Caco-2 (cell line): ENCODE data around the gene PRR19. TPM values are rescaled to one million over a fixed set of nuclear protein-coding genes. Genes with fewer than 3 reads are reported as not detected.

Source experiments
- BruUV-seq: library from RNA; stranded (reverse); fragments of 400-500 nt; replicated peaks from 2 replicates; lab custom pipeline; 2021; lab: Mats Ljungman, UMichigan
- CTCF ChIA-PET: fragments of 300-600 bp; sonication (Branson Sonifier 250); formaldehyde crosslinking; loops from one replicate; lab custom pipeline; 2022; ENCODE audit warnings: antibody characterized with exemption; lab: Charles Lee
- POLR2A ChIA-PET: fragments of 300-600 bp; sonication (Branson Sonifier 250); formaldehyde crosslinking; loops from one replicate; lab custom pipeline; 2022; ENCODE audit warnings: antibody characterized with exemption; lab: Charles Lee
- DNase-seq, 2 experiments: peaks; one replicate each; pipeline versions ENCODE4 v3.0.0 to v3.0.0-alpha.2; 2020 to 2022
- H3K27me3 ChIP-seq: replicated peaks from 2 replicates; pipeline ENCODE4 v1.6.0; 2011; ENCODE audit warnings: low read length; ENCODE audit not compliant: control insufficient read depth, insufficient read depth
- H3K36me3 ChIP-seq: 2 replicates; pipeline ENCODE4 v1.5.1; 2011; ENCODE audit warnings: low read length; ENCODE audit not compliant: control insufficient read depth, insufficient read depth
- H3K4me1 ChIP-seq: fragments of 250-450 bp; sonication (Bioruptor Pico); 2 replicates; pipeline ENCODE4 v1.5.1; 2020; ENCODE audit warnings: mild to moderate bottlenecking
- H3K4me3 ChIP-seq: 2 replicates; pipeline ENCODE4 v1.5.1; 2011; ENCODE audit warnings: low read depth, mild to moderate bottlenecking, control low read depth, low read length
- H3K9me3 ChIP-seq: fragments of 250-450 bp; sonication (Bioruptor Pico); 2 replicates; pipeline ENCODE4 v1.5.1; 2020; ENCODE audit warnings: mild to moderate bottlenecking, moderate library complexity
- H3K27ac Mint-ChIP-seq: one replicate; pipeline ENCODE4 v1.8.0; 2022; ENCODE audit warnings: mixed read lengths; ENCODE audit not compliant: unreplicated experiment
- H3K27me3 Mint-ChIP-seq: one replicate; pipeline ENCODE4 v1.8.0; 2022; ENCODE audit warnings: mixed read lengths; ENCODE audit not compliant: insufficient read depth, unreplicated experiment
- H3K36me3 Mint-ChIP-seq: one replicate; pipeline ENCODE4 v1.8.0; 2022; ENCODE audit warnings: mild to moderate bottlenecking, mixed read lengths; ENCODE audit not compliant: insufficient read depth, unreplicated experiment
- H3K4me1 Mint-ChIP-seq: one replicate; pipeline ENCODE4 v1.8.0; 2022; ENCODE audit warnings: low read depth, mixed read lengths; ENCODE audit not compliant: unreplicated experiment
- H3K4me3 Mint-ChIP-seq: one replicate; pipeline ENCODE4 v1.8.0; 2022; ENCODE audit warnings: mild to moderate bottlenecking, moderate library complexity, mixed read lengths; ENCODE audit not compliant: unreplicated experiment
- H3K9me3 Mint-ChIP-seq: one replicate; pipeline ENCODE4 v1.8.0; 2022; ENCODE audit warnings: mixed read lengths; ENCODE audit not compliant: unreplicated experiment
- intact Hi-C: fragments of 100-400 bp; cut with micrococcal nuclease; formaldehyde crosslinking; loops from one replicate; pipeline ENCODE4 v1.10.0; 2022; ENCODE audit not compliant: unreplicated experiment
- total RNA-seq: library from RNA; stranded (reverse); gene quantifications from 2 replicates; pipeline ENCODE4 v1.2.3, GENCODE V29; 2022
- TF ChIP-seq, protein P1 (sequence below), 2 experiments: fragments of 200-600 bp in 1 of 2; IDR thresholded peaks; 1 replicate in 1 of 2; 2 replicates in 1 of 2; pipeline versions ENCODE4 v1.5.1 to v1.8.0; 2011 to 2022; ENCODE audit warnings: antibody characterized with exemption in 1 of 2, control low read depth in 1 of 2, inconsistent platforms in 1 of 2, low read depth in 1 of 2, low read length in 1 of 2, mild to moderate bottlenecking in 1 of 2, moderate library complexity in 1 of 2; ENCODE audit not compliant: insufficient read depth in 1 of 2, severe bottlenecking in 1 of 2, unreplicated experiment in 1 of 2

PRR19 gene
- total RNA-seq, 1 experiment from 2014 or later: 2.8 TPM

DNA sequence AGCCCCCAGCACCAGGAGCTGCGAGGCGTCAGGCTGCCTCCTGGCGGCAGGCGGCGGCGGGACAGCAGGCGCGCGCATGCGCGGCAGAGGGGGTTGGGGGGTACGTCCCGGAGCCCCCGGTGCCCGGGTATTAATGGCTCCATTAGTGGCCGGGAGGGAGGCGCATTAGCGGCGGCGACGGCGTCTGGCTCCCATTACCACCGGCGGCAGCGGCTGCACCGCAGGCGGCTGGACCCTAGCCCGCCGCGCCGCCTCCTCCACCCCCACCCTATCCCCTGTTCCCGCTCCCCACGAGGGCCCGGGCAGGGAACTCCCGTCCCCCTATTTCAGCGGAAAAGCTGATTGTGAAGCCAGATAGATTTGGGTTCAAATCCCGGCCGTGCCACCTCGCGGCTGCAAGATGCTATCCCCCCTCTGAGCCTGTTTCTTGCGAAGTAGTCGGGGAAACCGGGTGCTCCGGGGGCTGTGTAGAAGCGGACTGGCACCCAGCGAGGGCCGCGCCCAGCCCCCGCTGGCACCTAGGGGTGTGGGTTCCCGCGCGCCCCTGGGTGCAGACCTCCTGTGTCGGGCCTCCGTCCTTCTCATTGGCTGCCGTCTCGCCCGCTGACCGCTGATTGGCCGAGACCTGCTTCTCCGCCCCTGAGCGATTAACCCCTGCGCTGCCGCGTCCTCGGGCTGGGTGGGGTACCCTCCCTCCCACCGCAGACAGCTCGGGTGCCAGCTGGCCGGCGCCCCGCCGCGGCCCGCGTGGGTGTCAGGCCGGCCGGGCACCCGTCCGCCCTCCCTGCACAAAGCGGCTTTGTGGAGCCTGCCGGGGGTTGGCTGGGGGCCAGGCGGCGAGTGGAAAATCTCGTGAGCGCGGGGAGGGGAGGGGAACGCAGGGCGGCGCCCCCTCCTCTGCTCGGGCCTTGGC, 21.8 kb upstream of the PRR19 start:
- no peaks in the 10 kb centered on the region for H3K27me3 Mint-ChIP-seq
- H3K27ac Mint-ChIP-seq: peak overlapping the region; percentile 93
- no peaks in the 10 kb centered on the region for H3K36me3 ChIP-seq
- H3K9me3 ChIP-seq: no peaks in the 10 kb centered on the region
- intact Hi-C loops: loop anchor here (1.0 kb wide), 3 partner anchors 11 to 37 kb away; partner anchors contain the start of gene CIC
- TSS peak; percentile 69 for BruUV-seq
- H3K4me1 ChIP-seq: peaks cover 30% of the 10 kb centered on the region
- TF ChIP-seq, protein P1, sequence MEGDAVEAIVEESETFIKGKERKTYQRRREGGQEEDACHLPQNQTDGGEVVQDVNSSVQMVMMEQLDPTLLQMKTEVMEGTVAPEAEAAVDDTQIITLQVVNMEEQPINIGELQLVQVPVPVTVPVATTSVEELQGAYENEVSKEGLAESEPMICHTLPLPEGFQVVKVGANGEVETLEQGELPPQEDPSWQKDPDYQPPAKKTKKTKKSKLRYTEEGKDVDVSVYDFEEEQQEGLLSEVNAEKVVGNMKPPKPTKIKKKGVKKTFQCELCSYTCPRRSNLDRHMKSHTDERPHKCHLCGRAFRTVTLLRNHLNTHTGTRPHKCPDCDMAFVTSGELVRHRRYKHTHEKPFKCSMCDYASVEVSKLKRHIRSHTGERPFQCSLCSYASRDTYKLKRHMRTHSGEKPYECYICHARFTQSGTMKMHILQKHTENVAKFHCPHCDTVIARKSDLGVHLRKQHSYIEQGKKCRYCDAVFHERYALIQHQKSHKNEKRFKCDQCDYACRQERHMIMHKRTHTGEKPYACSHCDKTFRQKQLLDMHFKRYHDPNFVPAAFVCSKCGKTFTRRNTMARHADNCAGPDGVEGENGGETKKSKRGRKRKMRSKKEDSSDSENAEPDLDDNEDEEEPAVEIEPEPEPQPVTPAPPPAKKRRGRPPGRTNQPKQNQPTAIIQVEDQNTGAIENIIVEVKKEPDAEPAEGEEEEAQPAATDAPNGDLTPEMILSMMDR (IDR thresholded peaks at IDR 0.05; ENCODE audit: insufficient read depth in 1 of 2, low read depth in 1 of 2, low read length in 1 of 2, severe bottlenecking in 1 of 2, unreplicated experiment in 1 of 2): peak; percentile 93 to 95
- peaks cover 33% of the 10 kb centered on the region for H3K4me1 Mint-ChIP-seq
- peak; percentile 93 to 94 for DNase-seq
- ChIA-PET POLR2A (interaction anchor here (0.6 to 1.7 kb wide), 5 partner anchors 25 to 841 kb away, joined by 4 to 11 read pairs (median 8); partner anchors contain the start of gene ERF), CTCF (interaction anchor here (0.6 to 2.6 kb wide), 11 partner anchors 9 to 206 kb away, joined by 3 to 25 read pairs (median 5); partner anchors contain the start of gene GSK3A)
- peak overlapping the region; percentile 52 for H3K4me3 ChIP-seq
- peak overlapping the region; percentile 90 for H3K4me3 Mint-ChIP-seq
- H3K36me3 Mint-ChIP-seq: peaks cover 19% of the 10 kb centered on the region
- H3K9me3 Mint-ChIP-seq: no peaks in the 10 kb centered on the region
- H3K27me3 ChIP-seq: no peaks in the 10 kb centered on the region

DNA sequence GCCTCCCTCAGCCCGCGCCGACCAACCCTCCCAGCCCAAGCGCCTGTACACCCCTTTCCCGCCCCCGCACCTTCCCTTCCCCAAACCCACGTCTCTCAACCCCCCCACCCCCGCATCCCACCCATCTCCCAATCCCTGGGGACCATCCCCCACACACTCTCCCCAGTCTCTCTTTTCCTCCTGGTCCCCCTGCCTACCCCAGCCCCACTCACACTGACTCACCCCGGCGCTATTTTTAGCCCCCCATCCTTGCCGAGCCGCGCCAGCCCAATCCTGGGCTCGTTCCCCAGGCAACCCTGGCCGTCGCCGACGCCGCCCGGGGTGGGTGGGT, 21.2 kb upstream of the PRR19 start:
- no TSS peak for BruUV-seq
- peak in 1 of 2 experiments; percentile 34 for DNase-seq
- peaks cover 34% of the 10 kb centered on the region for H3K4me1 Mint-ChIP-seq
- H3K9me3 Mint-ChIP-seq: no peaks in the 10 kb centered on the region
- ChIA-PET POLR2A (interaction anchor here (1.2 to 1.7 kb wide), 2 partner anchors 25 to 38 kb away, joined by 8 to 11 read pairs; partner anchors contain the start of gene ERF), CTCF (interaction anchor here (0.7 to 2.6 kb wide), 3 partner anchors 34 to 159 kb away, joined by 6 to 25 read pairs (median 17); partner anchors contain the start of gene GSK3A)
- intact Hi-C loops: loop anchor here (1.0 kb wide), 2 partner anchors 11 to 24 kb away; partner anchors contain the start of gene CIC
- peaks cover 20% of the 10 kb centered on the region for H3K36me3 Mint-ChIP-seq
- no peaks in the 10 kb centered on the region for H3K27me3 ChIP-seq
- no peak overlapping the region for H3K27ac Mint-ChIP-seq
- TF ChIP-seq, protein P1 (IDR thresholded peaks at IDR 0.05; ENCODE audit: insufficient read depth in 1 of 2, low read depth in 1 of 2, low read length in 1 of 2, severe bottlenecking in 1 of 2, unreplicated experiment in 1 of 2): no peak
- H3K9me3 ChIP-seq: no peaks in the 10 kb centered on the region
- peak overlapping the region; percentile 90 for H3K4me3 Mint-ChIP-seq
- no peaks in the 10 kb centered on the region for H3K36me3 ChIP-seq
- H3K4me3 ChIP-seq: peak overlapping the region; percentile 52
- no peaks in the 10 kb centered on the region for H3K27me3 Mint-ChIP-seq
- H3K4me1 ChIP-seq: peaks cover 37% of the 10 kb centered on the region

DNA sequence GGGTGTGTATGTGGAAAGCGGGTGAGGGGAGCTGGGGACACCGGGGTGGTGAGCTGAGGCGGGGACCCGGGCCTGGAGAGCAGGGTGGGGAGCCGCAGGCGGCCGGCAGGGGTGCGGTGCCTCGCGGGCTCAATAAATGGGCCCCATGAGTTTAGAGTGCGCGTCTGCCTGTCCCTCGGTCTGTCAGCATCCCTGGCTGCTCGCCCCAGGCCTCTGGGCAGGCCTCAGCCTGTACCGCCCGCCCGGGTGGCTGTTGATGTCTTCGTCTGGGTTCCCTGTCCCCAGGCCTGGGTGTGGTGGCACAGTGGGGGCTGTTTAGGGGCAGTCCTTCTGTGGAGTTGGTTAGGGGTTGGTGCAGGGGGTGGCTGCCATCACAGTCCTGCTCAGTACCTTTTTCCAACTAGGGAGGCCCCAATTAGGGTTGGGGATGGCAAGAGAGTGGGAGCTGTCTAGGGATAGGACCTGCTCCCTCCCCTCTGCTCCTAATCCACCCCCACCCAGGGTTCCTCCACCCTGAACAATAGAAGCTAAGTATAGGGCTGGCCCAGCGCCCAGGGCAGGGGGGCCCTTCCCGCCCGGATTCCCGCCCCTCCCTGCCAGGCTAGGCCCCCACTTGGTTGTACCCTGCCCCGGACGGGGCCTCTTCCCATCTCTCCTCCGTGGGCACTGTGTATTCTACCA, 20.6 kb upstream of the PRR19 start:
- TF ChIP-seq, protein P1 (IDR thresholded peaks at IDR 0.05; ENCODE audit: insufficient read depth in 1 of 2, low read depth in 1 of 2, low read length in 1 of 2, severe bottlenecking in 1 of 2, unreplicated experiment in 1 of 2): no peak
- Mint-ChIP-seq H3K36me3 (peaks cover 25% of the 10 kb centered on the region), H3K27me3 (no peaks in the 10 kb centered on the region), H3K4me3 (peak overlapping the region; percentile 90), H3K4me1 (peaks cover 34% of the 10 kb centered on the region), H3K9me3 (no peaks in the 10 kb centered on the region), H3K27ac (peak overlapping the region; percentile 42)
- Histone ChIP-seq H3K36me3 (no peaks in the 10 kb centered on the region), H3K9me3 (no peaks in the 10 kb centered on the region), H3K27me3 (no peaks in the 10 kb centered on the region), H3K4me1 (peaks cover 40% of the 10 kb centered on the region), H3K4me3 (peak overlapping the region; percentile 52)
- ChIA-PET CTCF (interaction anchor here (0.7 to 2.6 kb wide), 2 partner anchors 35 to 159 kb away, joined by 6 to 25 read pairs; no protein-coding TSS in a partner anchor), POLR2A (interaction anchor here (1.4 kb wide), 1 partner anchor 38 kb away, joined by 3 read pairs; no protein-coding TSS in a partner anchor)
- peak; percentile 47 to 61 for DNase-seq
- no TSS peak for BruUV-seq
- intact Hi-C loops: no loop called here
